Activated CD8-positive, alpha-beta memory T cell treated with anti-CD3 and anti-CD28 coated beads, Interleukin-2, amount 50 U/mL, for 4 hours (primary cell): Measurements from ENCODE around the gene TIGAR.

Experiments
- DNase-seq: peaks from one replicate; pipeline ENCODE4 v3.0.0-alpha.2; 2020

TIGAR gene

GRCh38 chr12:4282892-4283511, 38.0 kb upstream of the TIGAR start:
- no peak for DNase-seq

- DNase-seq, result no peak
These were observed 37.3 kb upstream of the TIGAR start for GRCh38 chr12:4283512-4284255.

DNA sequence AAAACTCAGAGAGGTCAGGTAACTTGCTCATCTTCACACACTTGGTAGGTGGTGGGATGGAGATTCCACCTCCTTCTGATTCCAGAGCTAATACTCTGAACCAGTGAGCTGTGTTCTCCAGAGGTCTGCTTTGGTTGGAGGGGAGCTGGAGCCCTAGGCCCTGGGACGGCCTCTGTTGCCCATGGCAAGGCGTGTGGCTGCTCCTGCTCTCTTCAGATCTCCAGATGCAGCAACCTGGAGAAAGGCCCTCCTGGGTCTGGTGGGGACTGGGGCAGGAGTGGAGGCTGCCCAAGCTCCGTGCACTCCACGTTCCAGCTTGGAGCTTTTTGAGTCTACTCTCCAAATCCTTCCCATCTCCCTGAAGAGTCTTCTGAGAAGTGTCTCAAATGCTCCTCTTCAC, 36.7 kb upstream of the TIGAR start:
- DNase-seq, result no peak

GRCh38 chr12:4285070-4285469, 35.9 kb upstream of the TIGAR start:
- no peak for DNase-seq

DNA sequence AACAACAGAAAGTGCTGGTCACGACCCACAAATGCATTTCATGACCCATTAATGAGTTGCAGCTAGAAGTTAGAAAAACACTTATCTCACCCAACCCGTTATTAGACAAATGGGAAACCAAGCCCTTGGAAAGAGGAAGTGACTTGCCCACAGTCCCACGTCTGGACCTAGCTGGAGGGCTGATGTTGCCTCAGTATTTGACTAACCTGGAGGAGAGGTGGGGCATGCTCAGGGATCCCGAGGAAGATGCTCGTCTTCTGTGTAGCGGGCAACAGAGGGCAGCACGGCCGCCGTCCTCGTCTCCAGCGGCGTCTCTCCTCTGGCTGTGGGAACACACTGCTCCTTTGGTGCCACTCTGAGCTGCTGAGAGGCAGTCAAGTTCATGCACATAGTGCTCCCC, 34.8 kb upstream of the TIGAR start:
- DNase-seq, result no peak

GRCh38 chr12:4286771-4287317, 34.2 kb upstream of the TIGAR start:
- DNase-seq, result no peak

DNA sequence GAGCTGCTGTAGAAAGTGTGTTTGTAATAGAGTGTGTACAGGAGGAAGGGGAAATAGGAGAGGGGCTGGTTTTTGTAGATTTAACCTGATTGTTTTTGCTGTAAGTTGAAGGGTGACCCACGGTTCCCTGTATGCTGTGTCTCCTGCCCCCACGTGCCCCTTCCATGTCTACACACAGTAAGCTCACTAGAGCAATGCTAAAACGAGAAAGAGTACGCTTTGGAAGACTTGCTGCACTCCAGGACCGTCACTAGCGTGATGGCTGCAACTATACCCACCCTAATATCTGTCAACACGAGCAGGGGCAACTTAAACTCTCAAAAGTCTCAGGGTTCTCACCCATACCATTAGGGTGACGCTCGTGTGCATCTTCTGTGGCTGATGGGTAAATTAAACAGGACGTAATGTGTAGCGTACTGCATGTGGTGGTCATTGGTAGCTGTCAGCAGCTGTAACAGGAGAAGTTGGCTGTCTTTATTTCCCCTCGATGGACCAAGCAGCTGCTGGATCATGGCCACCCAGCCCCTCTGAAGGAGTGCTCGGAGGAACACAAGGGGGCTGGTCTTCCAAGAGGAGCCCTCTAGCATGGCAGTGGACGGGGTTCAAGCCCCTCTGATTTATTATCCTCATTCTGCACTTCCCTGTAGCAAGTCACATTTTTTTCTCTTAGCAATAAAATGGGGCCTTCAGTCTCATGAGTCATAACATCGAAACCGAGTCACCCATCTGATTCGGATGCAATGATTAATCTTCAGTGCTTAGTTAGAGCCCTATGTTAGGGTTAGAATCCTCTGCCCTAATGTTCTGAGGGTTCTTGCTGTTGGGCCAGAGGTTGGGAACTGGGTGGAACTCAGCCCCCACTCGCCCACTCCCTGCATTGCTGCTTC, 33.4 kb upstream of the TIGAR start:
- DNase-seq, result no peak

DNA sequence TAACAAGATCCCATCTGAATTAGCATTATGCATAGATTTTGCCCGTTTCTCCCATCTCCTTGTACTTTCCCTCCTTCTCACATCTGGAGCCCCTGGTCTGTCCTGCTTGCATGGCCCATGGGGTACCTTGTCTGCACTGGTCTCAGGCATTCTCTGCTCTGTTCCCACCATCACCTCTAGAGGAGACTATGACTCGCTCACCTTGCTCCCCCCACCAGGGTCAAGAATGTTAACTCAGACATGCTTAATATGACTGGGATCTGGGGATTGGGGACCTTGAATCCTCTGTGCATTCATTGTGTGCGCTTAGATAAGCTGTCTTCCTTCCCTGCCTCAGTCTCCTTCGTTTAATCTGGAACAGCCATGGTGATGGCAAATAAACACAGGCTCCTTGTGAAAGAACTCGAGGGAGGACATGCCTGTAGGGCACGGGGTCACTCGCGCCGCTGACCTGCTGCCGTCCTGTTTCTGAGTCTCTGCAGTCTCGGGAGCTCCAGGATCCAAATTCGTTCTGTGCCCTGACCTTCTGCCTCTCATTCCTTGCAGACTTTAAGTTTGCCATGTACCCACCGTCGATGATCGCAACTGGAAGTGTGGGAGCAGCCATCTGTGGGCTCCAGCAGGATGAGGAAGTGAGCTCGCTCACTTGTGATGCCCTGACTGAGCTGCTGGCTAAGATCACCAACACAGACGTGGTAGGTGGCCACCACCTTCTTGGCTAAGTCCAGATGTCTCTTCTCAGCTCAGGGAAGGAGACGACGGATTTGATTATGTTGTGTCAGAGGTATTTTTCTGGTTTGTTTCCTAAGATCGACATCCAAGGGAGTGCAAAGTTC, 32.5 kb upstream of the TIGAR start:
- DNase-seq, result no peak

DNA sequence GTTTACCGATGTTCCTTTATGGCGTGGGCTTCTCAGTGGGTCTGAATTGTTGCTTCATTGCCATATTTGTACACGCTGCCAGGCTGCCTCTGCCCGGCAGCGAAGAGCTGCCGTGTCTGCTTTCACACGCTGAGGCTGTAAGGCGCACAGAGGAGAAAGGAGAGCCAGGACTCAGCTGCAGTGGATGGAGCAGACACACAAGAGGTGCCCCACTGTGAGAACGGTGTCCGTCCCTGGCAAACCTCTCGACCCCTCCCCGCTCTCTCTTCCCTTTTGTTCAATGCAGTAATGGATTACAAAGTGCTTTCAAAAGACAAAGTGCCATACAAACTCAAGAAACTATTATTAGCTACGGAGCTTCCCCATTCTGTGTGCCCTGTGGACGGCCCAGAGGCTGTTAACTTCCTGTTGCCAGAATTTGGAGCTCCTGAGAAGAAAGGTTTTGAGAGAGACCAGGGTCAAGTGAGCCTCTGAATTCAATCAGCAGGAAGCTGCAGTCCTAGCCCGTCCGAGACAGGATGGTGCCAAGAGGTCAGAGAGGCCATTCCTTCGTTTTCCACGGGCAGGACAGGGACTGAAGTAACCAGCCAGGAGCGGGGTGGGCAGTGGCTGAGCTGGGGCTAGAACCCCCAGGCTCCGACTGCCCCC, 31.7 kb upstream of the TIGAR start:
- no peak for DNase-seq

- DNase-seq, result no peak
These were observed 30.8 kb upstream of the TIGAR start for GRCh38 chr12:4289998-4290790.

DNA sequence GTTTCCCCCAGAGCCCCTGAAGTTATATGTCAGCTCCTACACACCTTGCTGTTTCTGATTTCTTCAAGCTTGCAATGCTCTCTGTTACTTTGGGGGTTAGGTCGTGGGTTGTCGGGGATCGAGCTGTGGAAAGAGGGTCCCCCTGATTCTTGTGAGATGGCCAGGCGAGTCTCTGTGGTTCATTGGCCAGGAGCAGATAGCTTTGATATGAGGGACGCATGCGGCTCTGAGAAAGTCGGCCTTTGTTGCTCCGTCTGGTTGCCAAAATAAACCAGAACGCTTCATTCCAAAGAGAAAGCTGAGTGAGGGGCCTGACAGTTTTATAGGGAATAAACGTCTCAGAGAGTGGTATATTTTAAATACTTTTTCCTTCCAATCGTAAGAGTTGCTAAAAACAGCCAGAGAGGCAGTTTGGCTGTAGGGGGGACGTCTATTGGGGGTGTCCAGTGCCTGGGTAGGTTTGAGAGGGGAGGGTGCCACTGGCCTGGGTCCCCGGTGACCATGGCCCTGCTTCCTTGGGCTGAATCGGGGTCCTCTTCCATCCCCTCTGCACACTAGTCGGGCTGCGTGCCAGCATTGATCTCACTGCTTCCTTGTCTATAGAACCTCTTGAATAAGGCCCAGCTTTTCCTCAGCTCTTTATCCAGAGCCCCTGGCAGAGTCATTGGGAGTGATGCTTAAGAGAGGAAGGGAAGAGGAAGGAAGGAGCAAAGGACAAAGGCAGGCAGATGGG, 28.5 kb upstream of the TIGAR start:
- DNase-seq, result no peak

DNA sequence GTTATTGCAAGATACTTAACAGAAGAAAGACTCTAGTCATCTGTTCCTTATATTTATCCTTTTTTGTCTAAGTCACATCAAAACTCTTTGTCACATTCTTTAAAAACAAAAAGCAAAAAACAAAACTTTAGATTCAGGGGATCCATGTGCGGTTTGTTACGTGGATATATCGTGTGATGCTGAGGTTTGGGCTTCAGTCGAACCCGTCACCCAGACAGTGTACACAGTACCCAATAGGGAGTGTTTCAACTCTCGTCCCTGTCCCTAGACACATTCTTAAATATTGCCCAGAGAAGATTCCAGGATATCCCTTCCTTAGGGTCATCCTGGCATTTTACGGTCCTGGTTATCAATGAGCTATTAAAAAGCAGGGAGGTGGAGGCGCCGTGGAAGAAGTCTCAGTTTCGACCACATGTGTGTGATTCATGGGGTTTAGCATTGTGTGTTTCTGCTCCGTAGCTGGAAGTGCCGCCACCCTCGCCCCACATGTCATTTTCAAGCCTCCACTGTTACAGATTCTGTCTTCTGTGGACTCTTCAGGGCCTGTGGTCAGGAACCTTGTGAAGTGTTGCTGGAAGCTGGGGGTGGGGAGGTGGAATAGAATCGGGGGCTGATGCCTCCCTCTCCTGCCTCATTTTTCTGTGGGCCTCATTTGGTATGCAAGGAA, 27.6 kb upstream of the TIGAR start:
- DNase-seq, result no peak

GRCh38 chr12:4293966-4294505, 27.0 kb upstream of the TIGAR start:
- DNase-seq, result no peak

GRCh38 chr12:4296751-4297150, 24.3 kb upstream of the TIGAR start:
- no peak for DNase-seq

GRCh38 chr12:4297617-4298016, 23.4 kb upstream of the TIGAR start:
- no peak for DNase-seq

- no peak for DNase-seq
These were observed 20.1 kb upstream of the TIGAR start for GRCh38 chr12:4300883-4301282.

DNA sequence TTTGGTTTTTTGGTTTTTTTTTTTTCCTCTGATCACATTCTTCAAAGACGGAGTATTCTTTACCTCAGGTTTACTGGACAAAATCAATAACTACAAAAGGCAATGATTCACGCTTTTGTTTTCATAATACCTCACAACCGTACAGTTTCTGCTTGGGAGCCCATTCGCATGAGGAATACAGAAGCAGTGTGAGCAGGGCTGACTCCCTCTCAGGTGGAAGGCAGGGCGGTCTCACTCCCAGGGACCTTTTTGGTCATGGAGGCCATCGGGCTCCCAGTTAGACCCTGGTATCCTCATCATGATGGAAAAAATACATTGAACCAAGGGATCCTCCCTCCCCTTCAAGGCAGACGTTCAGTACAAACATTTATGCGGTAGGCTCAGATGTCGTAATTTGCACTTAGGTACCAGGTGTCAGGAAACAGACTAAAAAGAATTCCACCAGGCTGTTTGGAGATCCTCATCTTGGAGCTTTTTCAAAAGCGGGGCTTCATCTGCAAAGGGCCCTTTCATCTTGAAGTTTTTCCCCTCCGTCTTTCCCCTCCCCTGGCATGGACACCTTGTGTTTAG, 19.0 kb upstream of the TIGAR start:
- no peak for DNase-seq

DNA sequence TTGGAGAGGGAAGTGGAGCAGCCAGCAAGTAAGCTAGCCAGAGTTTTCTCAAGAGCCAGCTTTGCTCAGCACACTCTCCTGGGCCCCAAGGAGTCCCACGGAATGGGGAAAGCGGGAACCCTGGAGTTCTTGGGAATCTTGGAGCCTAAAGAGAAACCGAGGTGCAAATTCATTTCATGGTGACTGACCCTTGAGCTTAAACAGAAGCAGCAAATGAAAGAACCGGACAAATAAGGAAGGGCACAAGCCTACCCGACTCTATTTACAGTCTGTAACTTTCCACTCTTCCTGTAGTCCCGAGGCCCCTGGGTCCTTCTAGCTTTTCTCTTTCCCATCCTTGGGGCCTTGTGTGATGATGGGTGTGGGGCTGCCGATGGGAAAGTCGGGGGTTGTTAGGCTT, 18.1 kb upstream of the TIGAR start:
- DNase-seq, result no peak

DNA sequence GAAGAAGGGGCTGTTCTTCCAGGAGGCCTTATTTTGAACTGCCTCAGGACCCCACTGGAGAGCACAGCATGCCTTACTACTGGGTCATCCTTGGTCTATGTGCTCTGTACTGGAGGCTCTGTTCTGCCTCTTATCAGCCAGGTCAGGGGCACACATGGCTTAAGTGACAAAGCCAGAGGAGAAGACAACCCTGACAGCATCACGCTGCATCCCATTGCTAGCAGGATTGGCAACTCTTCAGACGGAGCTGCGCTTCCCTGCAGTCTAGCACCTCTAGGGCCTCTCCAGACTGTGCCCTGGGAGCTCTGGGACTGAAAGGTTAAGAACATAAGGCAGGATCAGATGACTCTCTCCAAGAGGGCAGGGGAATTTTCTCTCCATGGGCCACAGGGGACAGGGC, 17.3 kb upstream of the TIGAR start:
- no peak for DNase-seq
